ENCODE measurements around the gene CX3CL1.

The CX3CL1 gene

GRCh38 chr16:57430955-57431354 is 58.7 kb downstream of the CX3CL1 start:
- no peak overlapping the region for H3K4me3 ChIP-seq (ENCODE audit: control insufficient read depth, low read depth, low read length)
- no peak for DNase-seq (ENCODE audit: low read depth)
- TF ChIP-seq, protein P1, sequence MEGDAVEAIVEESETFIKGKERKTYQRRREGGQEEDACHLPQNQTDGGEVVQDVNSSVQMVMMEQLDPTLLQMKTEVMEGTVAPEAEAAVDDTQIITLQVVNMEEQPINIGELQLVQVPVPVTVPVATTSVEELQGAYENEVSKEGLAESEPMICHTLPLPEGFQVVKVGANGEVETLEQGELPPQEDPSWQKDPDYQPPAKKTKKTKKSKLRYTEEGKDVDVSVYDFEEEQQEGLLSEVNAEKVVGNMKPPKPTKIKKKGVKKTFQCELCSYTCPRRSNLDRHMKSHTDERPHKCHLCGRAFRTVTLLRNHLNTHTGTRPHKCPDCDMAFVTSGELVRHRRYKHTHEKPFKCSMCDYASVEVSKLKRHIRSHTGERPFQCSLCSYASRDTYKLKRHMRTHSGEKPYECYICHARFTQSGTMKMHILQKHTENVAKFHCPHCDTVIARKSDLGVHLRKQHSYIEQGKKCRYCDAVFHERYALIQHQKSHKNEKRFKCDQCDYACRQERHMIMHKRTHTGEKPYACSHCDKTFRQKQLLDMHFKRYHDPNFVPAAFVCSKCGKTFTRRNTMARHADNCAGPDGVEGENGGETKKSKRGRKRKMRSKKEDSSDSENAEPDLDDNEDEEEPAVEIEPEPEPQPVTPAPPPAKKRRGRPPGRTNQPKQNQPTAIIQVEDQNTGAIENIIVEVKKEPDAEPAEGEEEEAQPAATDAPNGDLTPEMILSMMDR (IDR thresholded peaks at IDR 0.05; ENCODE audit: control insufficient read depth, insufficient read depth, low read depth, low read length, missing control alignments): no peak

DNA sequence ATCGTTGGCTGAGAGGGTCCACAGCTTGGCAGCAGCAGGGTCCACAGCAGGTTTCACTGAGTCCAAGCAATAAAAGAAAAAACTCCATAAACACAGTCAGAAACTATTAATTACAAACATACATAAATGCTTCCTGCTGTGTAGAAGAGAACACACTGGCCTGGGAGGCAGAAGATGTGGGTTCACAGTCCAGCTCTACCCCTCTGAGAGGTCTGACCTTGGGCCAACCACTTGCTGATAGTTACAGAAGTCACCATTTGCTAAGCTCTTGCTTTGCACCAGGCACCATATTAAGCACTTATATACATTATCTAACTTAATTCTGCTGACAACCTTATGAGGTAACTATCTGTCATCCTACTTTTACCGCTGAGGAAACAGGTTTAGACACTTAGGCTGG is 60.2 kb downstream of the CX3CL1 start:
- TF ChIP-seq, protein P1 (IDR thresholded peaks at IDR 0.05; ENCODE audit: control insufficient read depth, insufficient read depth, low read depth, low read length, missing control alignments): no peak
- H3K4me3 ChIP-seq (ENCODE audit: control insufficient read depth, low read depth, low read length): no peak overlapping the region
- no peak for DNase-seq (ENCODE audit: low read depth)

- no peak for DNase-seq (ENCODE audit: low read depth)
- TF ChIP-seq, protein P1 (IDR thresholded peaks at IDR 0.05; ENCODE audit: control insufficient read depth, insufficient read depth, low read depth, low read length, missing control alignments): no peak
- no peak overlapping the region for H3K4me3 ChIP-seq (ENCODE audit: control insufficient read depth, low read depth, low read length)
These were observed 60.7 kb downstream of the CX3CL1 start for GRCh38 chr16:57432989-57433388.

DNA sequence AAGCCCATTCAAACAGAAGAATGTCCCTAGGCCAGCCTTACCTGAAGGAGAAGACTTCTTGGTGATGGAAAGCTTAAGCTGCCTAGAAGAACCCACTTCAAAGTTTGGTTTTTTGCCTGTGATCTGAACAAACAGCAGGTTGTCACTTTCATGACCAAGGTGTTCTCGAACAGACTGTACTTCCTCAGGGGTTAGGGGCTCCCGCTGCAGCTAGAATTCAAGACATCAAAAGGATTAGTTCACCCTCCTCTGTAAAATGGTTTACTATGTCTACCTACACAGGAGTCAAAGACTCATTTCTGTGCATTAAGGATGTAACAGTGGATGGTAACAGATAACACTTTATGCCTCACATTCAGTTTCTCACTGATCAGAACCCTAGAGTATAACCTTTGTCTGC is 61.7 kb downstream of the CX3CL1 start:
- no peak overlapping the region for H3K4me3 ChIP-seq (ENCODE audit: control insufficient read depth, low read depth, low read length)
- TF ChIP-seq, protein P1 (IDR thresholded peaks at IDR 0.05; ENCODE audit: control insufficient read depth, insufficient read depth, low read depth, low read length, missing control alignments): no peak
- DNase-seq (ENCODE audit: low read depth): no peak

All from AG09309 (cell line).